ENCODE results near the gene XXYLT1.

DNA sequence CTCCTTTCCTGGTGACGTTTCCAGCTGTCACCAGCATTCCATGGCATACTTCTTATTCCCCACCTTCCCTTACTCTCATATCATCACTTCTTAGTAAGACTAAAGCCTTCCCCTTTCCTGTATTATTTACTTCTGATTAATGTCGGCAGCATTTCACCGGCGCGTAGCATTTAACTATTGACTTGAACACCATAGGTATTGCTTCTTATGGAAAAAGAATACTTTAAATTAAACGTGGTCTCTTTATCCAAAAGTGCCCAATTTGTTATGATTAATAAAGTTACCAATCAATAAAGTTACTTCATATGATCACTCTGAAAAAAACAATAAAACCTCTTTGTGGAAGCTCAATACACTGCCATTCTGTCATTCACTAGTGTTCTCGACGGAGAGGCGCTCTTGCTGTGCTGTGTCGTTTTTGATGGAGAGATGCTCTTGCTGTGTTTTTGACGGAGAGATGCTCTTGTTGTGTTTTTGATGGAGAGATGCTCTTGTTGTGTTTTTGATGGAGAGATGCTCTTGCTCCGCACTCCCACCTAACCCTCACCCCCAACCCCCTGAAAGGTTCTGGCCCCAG lies 165.0 kb downstream of the XXYLT1 start:
- TF ChIP-seq, protein P1, sequence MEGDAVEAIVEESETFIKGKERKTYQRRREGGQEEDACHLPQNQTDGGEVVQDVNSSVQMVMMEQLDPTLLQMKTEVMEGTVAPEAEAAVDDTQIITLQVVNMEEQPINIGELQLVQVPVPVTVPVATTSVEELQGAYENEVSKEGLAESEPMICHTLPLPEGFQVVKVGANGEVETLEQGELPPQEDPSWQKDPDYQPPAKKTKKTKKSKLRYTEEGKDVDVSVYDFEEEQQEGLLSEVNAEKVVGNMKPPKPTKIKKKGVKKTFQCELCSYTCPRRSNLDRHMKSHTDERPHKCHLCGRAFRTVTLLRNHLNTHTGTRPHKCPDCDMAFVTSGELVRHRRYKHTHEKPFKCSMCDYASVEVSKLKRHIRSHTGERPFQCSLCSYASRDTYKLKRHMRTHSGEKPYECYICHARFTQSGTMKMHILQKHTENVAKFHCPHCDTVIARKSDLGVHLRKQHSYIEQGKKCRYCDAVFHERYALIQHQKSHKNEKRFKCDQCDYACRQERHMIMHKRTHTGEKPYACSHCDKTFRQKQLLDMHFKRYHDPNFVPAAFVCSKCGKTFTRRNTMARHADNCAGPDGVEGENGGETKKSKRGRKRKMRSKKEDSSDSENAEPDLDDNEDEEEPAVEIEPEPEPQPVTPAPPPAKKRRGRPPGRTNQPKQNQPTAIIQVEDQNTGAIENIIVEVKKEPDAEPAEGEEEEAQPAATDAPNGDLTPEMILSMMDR (IDR thresholded peaks at IDR 0.05), result no peak
- no peak for TF ChIP-seq EZH2 (IDR thresholded peaks at IDR 0.05)
- TF ChIP-seq EZH2phosphoT487 (IDR thresholded peaks at IDR 0.05), result no peak
